ENCODE measurements around the gene MYOD1.

GRCh38 chr11:17752144-17752543, 32.8 kb downstream of the MYOD1 start:
- TF ChIP-seq CTCF (IDR thresholded peaks at IDR 0.05) (no peak), POLR2A (IDR thresholded peaks at IDR 0.05) (no peak), POLR2AphosphoS5 (IDR thresholded peaks at IDR 0.05) (no peak), EP300 (IDR thresholded peaks at IDR 0.05) (no peak)
